ENCODE results near the gene ENOX1.
A peak's percentile ranks its signal among the peaks of the same experiment; 100 is the strongest.

ENOX1 gene

DNA sequence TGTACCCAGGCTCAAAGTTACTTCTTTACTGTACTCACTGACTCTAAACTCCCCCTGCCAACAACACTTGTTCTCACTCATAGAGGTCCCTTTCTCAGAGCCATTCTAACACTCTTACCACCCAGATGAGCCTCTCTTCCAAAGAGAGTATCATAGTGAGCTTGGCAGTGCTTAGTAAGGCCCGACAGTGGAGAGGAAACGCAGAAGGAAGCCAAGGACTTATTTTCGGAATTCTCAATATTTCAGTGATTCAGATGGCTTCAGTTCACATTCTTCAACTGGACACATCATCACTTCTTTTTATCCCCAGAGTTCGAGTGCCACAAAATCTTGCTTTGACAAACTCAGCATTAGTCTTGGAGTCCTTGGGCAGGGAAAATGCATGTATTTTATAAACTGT lies 477.5 kb downstream of the ENOX1 start:
- TF ChIP-seq, protein P1, sequence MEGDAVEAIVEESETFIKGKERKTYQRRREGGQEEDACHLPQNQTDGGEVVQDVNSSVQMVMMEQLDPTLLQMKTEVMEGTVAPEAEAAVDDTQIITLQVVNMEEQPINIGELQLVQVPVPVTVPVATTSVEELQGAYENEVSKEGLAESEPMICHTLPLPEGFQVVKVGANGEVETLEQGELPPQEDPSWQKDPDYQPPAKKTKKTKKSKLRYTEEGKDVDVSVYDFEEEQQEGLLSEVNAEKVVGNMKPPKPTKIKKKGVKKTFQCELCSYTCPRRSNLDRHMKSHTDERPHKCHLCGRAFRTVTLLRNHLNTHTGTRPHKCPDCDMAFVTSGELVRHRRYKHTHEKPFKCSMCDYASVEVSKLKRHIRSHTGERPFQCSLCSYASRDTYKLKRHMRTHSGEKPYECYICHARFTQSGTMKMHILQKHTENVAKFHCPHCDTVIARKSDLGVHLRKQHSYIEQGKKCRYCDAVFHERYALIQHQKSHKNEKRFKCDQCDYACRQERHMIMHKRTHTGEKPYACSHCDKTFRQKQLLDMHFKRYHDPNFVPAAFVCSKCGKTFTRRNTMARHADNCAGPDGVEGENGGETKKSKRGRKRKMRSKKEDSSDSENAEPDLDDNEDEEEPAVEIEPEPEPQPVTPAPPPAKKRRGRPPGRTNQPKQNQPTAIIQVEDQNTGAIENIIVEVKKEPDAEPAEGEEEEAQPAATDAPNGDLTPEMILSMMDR (IDR thresholded peaks at IDR 0.05) = no peak

DNA sequence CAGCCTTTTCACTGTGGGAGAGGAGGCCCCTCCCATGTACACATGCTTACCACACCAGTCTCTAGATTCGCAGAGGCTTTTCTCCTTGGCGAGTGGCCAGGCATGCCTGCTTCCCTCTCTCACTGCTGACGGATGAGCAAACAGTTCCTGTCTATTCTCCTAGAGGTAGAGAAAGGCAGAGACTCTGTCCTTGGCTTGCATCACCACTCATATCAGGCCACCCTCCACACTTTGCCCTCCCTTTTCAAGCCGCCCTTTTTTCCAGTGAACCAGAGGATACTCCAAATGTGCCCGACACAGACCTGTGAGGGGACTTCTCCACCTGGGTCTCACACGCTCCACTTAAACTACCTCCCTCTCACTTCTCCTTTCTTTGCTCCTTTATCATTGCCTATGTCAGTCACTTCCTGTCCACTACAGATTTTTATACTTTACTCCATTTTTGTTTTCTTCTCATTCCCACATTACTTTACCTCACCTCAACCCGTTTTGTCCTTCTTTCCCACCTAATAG lies 478.8 kb downstream of the ENOX1 start:
- TF ChIP-seq, protein P1 (IDR thresholded peaks at IDR 0.05) = no peak

DNA sequence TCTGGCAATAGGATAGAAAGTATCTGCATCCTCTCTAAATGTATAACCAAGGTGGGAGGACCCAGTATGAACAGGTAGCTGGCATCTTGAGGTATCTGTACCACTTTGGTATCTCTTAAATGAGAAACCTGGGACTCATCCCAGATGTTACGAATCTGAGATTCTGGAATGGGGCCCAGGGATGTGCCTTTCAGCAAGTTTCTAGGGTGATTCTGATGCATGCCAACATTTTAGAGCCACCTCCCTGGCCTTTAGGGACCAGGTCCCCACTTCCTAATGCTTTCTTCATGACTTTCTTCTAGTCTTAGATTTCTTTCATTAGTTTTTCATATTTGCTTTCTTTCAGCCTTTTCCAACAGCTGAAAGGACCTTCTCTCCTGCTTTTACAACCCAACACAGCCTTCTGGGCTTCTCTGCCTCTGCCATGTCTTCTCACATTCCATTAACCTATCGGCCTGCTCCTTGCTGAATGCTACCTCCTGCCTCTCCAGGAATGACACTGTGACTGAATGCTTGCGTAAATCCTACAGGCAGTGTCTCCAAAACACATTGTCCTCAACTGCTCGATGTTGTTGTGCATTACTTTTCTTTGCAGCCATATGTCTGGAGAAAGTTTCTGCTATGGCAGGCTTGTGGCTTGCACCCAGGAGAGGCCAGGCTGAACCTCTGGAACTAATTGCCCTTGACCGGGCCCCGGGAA lies 479.4 kb downstream of the ENOX1 start:
- TF ChIP-seq, protein P1 (IDR thresholded peaks at IDR 0.05) = no peak

DNA sequence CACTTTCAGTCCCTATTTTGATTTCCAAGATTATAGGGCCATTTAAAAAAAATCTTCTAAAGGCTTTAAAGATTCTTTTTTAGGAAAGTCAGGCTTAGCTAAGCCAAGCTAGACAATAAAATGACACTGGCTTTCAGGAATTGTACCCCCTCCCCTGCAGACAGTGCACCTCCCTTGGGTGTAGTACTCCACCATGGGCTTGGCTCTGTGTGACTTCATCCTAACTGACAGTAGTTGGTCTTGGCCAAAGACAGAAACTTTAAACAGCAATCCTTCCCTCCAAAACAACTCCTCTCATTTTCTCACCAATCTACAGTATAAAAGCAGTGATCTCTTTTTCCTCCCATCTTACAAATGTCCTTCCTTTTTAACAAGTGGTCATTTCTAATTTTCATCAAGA lies 480.4 kb downstream of the ENOX1 start:
- TF ChIP-seq, protein P1 (IDR thresholded peaks at IDR 0.05) = no peak

DNA sequence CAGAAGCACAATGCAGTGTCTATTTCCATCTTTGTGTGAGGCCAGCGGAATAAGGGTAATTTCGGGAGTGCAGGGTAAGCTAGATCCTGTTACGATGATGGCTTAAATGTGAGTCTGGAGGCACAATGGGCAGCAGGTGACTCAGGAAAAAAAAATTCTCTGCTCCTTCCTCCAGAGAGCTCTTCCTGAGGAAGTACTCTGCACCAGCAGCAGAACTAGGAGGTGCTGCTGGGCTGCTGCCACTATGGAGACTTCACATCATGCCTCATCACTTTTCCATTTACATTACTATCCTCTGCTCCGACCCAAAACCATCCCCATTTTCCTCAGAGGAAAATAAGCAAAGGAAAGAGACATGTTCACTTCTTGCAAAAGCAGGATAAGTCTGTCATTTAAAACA lies 481.4 kb downstream of the ENOX1 start:
- TF ChIP-seq, protein P1 (IDR thresholded peaks at IDR 0.05) = no peak

DNA sequence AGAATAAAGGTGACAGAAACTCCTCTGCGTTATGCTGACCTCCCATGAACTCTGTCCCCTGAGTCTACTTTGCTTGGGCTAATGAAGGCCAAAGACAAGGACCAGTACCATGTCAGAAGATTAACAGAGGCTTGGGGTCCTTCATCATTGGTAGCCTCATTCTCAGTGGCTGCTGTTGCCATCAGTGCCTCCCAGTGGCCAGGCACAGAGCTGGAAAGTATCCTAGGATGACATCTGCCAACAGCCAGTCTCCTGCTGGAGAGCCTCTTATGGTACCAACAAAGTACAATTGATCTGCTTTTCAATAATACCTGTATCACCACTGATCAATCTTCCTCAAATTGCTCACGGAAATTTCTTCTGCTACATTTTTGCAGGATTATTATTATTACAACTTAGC lies 481.8 kb downstream of the ENOX1 start:
- TF ChIP-seq, protein P1 (IDR thresholded peaks at IDR 0.05) = peak; percentile 22; the same call in 1 of the 2 replicates

DNA sequence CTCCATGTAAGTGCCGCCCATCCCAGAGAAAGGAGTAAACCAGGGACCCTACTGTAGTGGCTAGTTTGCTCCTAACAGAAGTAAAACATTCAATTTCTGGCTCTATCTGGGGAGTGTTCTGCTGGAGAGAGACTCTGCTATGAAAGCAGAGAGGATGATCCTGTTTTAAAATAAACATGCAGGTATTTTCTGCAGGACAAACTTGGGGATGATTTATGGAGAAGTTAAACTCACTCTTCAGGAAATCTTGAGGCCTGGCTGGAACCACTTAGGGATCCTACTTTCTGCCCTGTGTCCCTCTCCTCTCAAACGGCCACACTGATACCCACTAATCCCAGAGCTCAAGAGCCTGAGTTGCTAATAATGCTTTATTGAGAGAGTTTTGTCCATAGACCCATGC lies 482.3 kb downstream of the ENOX1 start:
- TF ChIP-seq, protein P1 (IDR thresholded peaks at IDR 0.05) = no peak

Data from LNCAP (cell line).